Panc1 (cell line): ENCODE data around the gene C22orf23. TPM values are rescaled to one million over a fixed set of nuclear protein-coding genes. Genes with fewer than 3 reads are reported as not detected.

ENCODE experiments used
- ATAC-seq: fragments of 200-7000 bp; cut with Tn5 transposase; 2 replicates; pipeline ENCODE4 v1.9.1; 2020; ENCODE audit warnings: mild to moderate bottlenecking, moderate library complexity
- BruUV-seq: library from RNA; stranded (reverse); fragments of 400-500 nt; replicated peaks from 2 replicates; lab custom pipeline; 2021; lab: Mats Ljungman, UMichigan
- CTCF ChIA-PET: fragments of 300-600 bp; sonication (Branson Sonifier 250); formaldehyde crosslinking; loops from one replicate; lab custom pipeline; 2022; ENCODE audit warnings: antibody characterized with exemption; lab: Charles Lee
- POLR2A ChIA-PET: fragments of 300-600 bp; sonication (Branson Sonifier 250); formaldehyde crosslinking; loops from one replicate; lab custom pipeline; 2022; ENCODE audit warnings: antibody characterized with exemption; lab: Charles Lee
- DNase-seq: peaks from one replicate; pipeline ENCODE4 v3.0.0-alpha.2; 2010; ENCODE audit warnings: low read depth, low spot score
- H3K27ac ChIP-seq: 2 replicates; pipeline ENCODE4 v1.5.1; 2011; ENCODE audit warnings: mild to moderate bottlenecking, low read length, inconsistent platforms
- H3K27me3 ChIP-seq: fragments of 200-500 bp; sonication (Bioruptor generic); 2 replicates; pipeline ENCODE4 v1.6.0; 2014; ENCODE audit warnings: low read length, inconsistent platforms; ENCODE audit not compliant: control insufficient read depth, insufficient read depth
- H3K36me3 ChIP-seq: fragments of 200-500 bp; sonication (Bioruptor generic); 2 replicates; pipeline ENCODE4 v1.5.1; 2014; ENCODE audit warnings: inconsistent platforms, mild to moderate bottlenecking, low read length, moderate library complexity; ENCODE audit not compliant: control insufficient read depth, insufficient read depth
- H3K4me1 ChIP-seq: 2 replicates; pipeline ENCODE4 v1.5.1; 2011; ENCODE audit warnings: inconsistent platforms, mild to moderate bottlenecking, low read length, moderate library complexity; ENCODE audit not compliant: control insufficient read depth, insufficient read depth
- H3K4me3 ChIP-seq, 2 experiments: 2 replicates each; pipeline ENCODE4 v1.5.1; 2011 to 2012; ENCODE audit warnings: low read depth in 2 of 2, low read length in 2 of 2, mild to moderate bottlenecking in 2 of 2, inconsistent platforms in 1 of 2, moderate library complexity in 1 of 2
- H3K9me3 ChIP-seq: fragments of 200-500 bp; sonication (Bioruptor generic); 2 replicates; pipeline ENCODE4 v1.5.1; 2014; ENCODE audit warnings: low read depth, mild to moderate bottlenecking, inconsistent platforms, low read length, moderate library complexity; ENCODE audit not compliant: control insufficient read depth, insufficient read depth
- POLR2AphosphoS5 ChIP-seq: IDR thresholded peaks from 2 replicates; pipeline ENCODE4 v1.6.1; 2012; ENCODE audit warnings: mild to moderate bottlenecking, low read depth, low read length, moderate library complexity
- REST ChIP-seq, 2 experiments: IDR thresholded peaks; 2 replicates each; pipeline ENCODE4 v1.6.1; 2011 to 2012; ENCODE audit warnings: low read depth in 2 of 2, control low read depth in 1 of 2, low read length in 1 of 2, mild to moderate bottlenecking in 1 of 2, moderate library complexity in 1 of 2; ENCODE audit not compliant: insufficient read depth in 1 of 2
- SIN3A ChIP-seq: IDR thresholded peaks from 2 replicates; pipeline ENCODE4 v1.6.1; 2012; ENCODE audit warnings: low read depth, mild to moderate bottlenecking, low read length, moderate library complexity, borderline replicate concordance; ENCODE audit not compliant: insufficient read depth
- TCF7L2 ChIP-seq: IDR thresholded peaks from 2 replicates; pipeline ENCODE4 v1.6.1; 2011; ENCODE audit warnings: mild to moderate bottlenecking, low read depth, low read length, inconsistent platforms
- in situ Hi-C: cut with HindIII; loops from 2 replicates; pipeline ENCODE4 v1.10.0; 2016; ENCODE audit warnings: low sequenced_read_pairs, low pct_unique_long_range_greater_than_20kb
- intact Hi-C: fragments of 100-400 bp; cut with micrococcal nuclease; formaldehyde crosslinking; loops from one replicate; pipeline ENCODE4 v1.10.0; 2022; ENCODE audit not compliant: unreplicated experiment
- total RNA-seq: library from RNA; stranded (reverse); gene quantifications from one replicate; pipeline ENCODE4 v1.2.1, GENCODE V29; 2021; ENCODE audit not compliant: unreplicated experiment
- TF ChIP-seq, protein P1 (sequence below): fragments of 450-650 bp; IDR thresholded peaks from 2 replicates; pipeline ENCODE4 v1.5.1; 2017; ENCODE audit warnings: mild to moderate bottlenecking

Gene C22orf23
- total RNA-seq, 1 experiment from 2014 or later: 0.49 TPM

GRCh38 chr22:37931893-37932389, 21.5 kb downstream of the C22orf23 start:
- TF ChIP-seq REST (IDR thresholded peaks at IDR 0.05; ENCODE audit: insufficient read depth in 1 of 2, low read depth in 2 of 2, low read length in 1 of 2) (no peak), TCF7L2 (no peak), POLR2AphosphoS5 (no peak), SIN3A (no peak)
- TF ChIP-seq, protein P1, sequence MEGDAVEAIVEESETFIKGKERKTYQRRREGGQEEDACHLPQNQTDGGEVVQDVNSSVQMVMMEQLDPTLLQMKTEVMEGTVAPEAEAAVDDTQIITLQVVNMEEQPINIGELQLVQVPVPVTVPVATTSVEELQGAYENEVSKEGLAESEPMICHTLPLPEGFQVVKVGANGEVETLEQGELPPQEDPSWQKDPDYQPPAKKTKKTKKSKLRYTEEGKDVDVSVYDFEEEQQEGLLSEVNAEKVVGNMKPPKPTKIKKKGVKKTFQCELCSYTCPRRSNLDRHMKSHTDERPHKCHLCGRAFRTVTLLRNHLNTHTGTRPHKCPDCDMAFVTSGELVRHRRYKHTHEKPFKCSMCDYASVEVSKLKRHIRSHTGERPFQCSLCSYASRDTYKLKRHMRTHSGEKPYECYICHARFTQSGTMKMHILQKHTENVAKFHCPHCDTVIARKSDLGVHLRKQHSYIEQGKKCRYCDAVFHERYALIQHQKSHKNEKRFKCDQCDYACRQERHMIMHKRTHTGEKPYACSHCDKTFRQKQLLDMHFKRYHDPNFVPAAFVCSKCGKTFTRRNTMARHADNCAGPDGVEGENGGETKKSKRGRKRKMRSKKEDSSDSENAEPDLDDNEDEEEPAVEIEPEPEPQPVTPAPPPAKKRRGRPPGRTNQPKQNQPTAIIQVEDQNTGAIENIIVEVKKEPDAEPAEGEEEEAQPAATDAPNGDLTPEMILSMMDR: no peak
- Histone ChIP-seq H3K27me3 (no peaks in the 10 kb centered on the region), H3K27ac (no peak overlapping the region), H3K9me3 (no peaks in the 10 kb centered on the region), H3K4me1 (peaks cover 11% of the 10 kb centered on the region), H3K4me3 (no peak overlapping the region), H3K36me3 (no peaks in the 10 kb centered on the region)
- in situ Hi-C loops (no loop called here), intact Hi-C loops (no loop called here)
- ChIA-PET CTCF (interaction anchor here (1.0 kb wide), 1 partner anchor 26 kb away, joined by 3 read pairs; the partner anchor contains the start of gene MICALL1), POLR2A (interaction anchor here (0.5 kb wide), 1 partner anchor 53 kb away, joined by 3 read pairs; no protein-coding TSS in a partner anchor)
- no TSS peak for BruUV-seq
- no peak for ATAC-seq
- no peak for DNase-seq

GRCh38 chr22:37930952-37931440, 22.4 kb downstream of the C22orf23 start:
- DNase-seq (no peak), ATAC-seq (no peak)
- ChIA-PET CTCF (interaction anchor here (0.7 to 1.0 kb wide), 2 partner anchors 25 to 33 kb away, joined by 3 read pairs; partner anchors contain the start of gene MICALL1), POLR2A (no interaction called here)
- BruUV-seq: no TSS peak
- no peak overlapping the region for H3K4me3 ChIP-seq
- H3K36me3 ChIP-seq: no peaks in the 10 kb centered on the region
- H3K4me1 ChIP-seq: peaks cover 11% of the 10 kb centered on the region
- intact Hi-C loops: no loop called here
- no peaks in the 10 kb centered on the region for H3K9me3 ChIP-seq
- no peaks in the 10 kb centered on the region for H3K27me3 ChIP-seq
- TF ChIP-seq SIN3A: no peak
- no peak for TF ChIP-seq REST (IDR thresholded peaks at IDR 0.05; ENCODE audit: insufficient read depth in 1 of 2, low read depth in 2 of 2, low read length in 1 of 2)
- no peak for TF ChIP-seq POLR2AphosphoS5
- TF ChIP-seq, protein P1: peak; percentile 24
- TF ChIP-seq TCF7L2: no peak
- no peak overlapping the region for H3K27ac ChIP-seq
- in situ Hi-C loops: no loop called here
